GM19328 (cell line): Measurements from ENCODE around the gene THRB.

ENCODE experiments used
- ATAC-seq: cut with Tn5 transposase; IDR thresholded peaks from one replicate; pipeline ENCODE4 v1.9.1; 2021; ENCODE audit warnings: mild to moderate bottlenecking, moderate library complexity; ENCODE audit not compliant: unreplicated experiment

Gene THRB

DNA sequence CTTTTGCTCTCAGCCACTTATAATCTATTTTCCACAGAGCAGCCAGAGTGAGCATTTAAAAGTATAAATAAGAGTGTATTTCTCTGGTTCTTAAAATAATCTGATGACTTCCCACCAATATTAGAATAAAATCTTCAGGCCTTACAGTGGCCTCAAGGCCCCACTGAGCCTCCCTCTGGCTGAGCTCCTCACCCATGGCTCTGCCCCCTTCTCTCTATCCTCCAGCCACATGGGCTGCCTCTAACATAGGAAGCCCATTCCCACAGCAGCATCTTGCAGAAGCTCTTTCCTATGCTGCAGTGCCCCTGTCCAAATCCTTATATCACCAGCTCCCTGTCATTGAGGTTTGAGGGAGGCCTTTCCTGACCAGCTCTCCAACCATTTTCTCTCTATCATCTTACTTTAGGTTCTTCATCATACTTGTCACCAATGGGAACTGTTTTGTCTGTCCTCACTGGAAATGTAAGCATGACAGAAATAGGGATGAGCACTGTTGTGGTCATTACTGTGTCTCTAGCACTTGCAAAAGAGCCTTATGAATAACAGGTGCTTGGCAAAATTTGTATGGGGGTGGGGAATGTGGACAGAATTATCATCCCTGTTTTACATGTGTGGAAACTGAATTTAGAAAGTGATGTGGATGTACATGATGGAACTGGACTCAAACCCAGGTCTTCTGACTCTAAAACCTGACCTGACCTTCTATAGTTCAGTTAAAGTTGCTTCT is 299.0 kb downstream of the THRB start:
- no peak for ATAC-seq

GRCh38 chr3:24192469-24193056 is 302.1 kb downstream of the THRB start:
- ATAC-seq = no peak

DNA sequence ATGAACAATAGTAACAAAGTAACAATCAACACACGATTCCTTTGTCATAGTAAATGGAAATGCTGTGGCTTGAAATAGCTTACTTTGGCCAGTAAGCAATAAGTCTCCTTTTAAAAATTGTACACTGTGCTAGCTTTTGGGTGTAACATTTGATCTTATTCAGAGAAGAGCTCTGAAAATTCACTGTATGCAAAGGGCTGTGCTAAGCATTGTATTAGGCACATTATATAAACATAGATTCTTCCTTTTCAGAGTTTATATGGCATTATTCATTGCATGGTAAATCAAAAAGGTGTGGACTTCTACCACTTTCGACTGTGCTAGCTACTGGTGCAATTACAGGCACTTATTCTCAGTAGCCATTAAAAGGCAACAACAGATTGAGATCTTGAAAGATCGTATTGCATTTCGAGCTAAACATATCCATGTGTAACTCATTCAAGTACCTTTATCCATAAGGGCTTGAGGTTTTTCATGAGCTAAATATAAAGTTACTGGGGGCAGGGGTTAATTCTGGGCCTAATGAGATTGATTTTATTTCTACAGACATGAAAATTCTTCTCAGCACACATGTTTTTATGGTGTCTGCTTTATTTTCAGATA is 302.7 kb downstream of the THRB start:
- no peak for ATAC-seq

DNA sequence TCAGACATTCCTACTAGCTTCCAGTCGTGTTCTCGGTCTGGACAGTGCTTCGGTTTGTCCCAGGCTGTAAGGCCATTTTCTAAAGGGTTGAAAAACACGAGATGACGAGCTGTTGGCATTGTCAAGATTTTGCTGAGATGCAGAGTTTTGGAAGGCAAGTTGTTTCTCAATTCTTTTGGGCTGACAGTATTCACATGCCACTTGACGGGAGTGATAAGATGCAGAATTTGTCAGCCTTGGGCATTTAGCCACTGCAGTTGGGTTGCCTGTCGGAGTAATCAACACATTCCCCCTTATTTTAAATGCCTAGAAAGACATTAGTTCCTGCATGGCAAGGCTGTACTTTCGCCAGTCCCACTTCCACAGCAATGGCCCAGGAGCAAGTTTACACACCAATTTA is 304.4 kb downstream of the THRB start:
- ATAC-seq = no peak

- ATAC-seq = no peak
Observed at GRCh38 chr3:24185738-24186384, 308.8 kb downstream of the THRB start.

GRCh38 chr3:24184528-24185176 is 310.0 kb downstream of the THRB start:
- ATAC-seq = no peak

DNA sequence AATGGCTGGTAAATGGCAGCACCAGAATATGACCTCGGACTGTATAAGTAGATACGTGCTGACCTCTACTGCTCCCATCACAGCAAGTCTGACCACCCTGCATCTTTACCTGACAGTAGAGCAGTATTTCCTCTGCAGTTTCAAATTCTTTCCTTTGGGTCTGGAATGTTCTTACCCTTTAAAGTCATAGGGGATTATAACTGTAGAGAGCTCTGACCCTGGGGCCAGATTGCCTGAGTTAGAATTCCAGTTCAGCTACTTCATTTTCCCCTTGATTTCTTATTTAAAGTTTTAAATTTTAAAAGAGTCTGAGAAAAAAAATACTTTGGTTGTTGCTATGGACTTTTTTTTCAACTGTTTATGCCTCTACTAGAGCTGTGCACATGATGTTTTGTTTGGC is 311.9 kb downstream of the THRB start:
- ATAC-seq = no peak

- no peak for ATAC-seq
Observed at GRCh38 chr3:24181256-24181655, 313.4 kb downstream of the THRB start.

GRCh38 chr3:24180616-24181015 is 314.0 kb downstream of the THRB start:
- no peak for ATAC-seq

GRCh38 chr3:24177201-24177600 is 317.4 kb downstream of the THRB start:
- ATAC-seq = no peak

DNA sequence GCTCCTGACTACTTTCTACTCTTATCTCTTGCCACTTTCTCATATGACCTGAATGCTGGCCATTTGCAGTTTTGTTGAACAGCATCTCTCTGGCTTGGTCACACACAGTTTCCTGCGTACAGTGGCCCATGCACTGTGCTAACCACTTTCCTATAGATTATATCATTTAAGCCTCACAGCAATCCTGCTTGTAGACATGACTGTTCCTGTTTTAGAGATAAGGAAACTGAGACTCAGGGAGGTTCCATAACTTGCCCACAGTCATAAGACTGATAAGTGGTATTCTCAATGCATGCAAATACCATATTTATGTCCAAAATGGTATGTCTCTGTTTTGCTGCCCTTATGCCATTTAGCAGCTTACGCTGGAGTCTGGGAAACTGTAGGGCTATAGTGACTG is 320.0 kb downstream of the THRB start:
- no peak for ATAC-seq

DNA sequence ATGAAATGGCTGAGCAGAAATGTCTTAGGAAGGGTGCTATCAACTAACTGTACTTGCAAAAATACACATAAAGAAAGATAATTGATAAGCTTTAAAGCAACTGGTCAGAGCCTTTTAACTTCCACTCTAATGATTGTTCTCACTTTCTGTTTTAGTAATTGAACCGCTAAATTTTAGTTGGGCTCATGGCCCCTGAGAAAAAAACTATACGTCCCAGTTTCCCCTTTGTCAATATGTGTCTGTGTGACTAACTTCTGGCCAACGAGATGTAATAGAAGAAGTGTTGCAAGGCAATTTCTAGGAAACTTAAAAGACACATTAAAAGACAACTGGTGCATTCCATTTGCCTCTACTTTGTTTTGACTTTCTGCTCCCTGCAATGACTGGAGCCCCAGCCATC is 325.7 kb downstream of the THRB start:
- no peak for ATAC-seq

DNA sequence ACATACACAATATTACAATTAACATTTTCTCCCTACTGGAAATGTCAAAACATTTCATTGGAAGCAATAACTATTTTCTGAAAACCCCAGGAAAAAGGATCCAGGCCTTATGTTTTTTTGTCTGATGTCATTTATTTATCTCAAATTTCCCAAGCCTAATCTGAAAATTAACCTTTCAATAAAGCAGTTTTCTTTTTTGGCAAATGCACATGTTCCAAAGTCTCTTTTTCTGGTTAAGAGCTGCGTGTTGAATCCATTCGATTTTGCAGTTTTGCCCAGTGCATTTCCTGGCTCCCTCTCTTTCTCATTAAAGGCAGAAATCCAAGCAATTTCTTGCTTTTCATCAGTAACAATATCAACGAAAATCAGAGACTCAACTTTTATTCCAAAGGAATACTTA is 327.2 kb downstream of the THRB start:
- no peak for ATAC-seq

- no peak for ATAC-seq
Observed at GRCh38 chr3:24166515-24166914, 328.1 kb downstream of the THRB start.

GRCh38 chr3:24165603-24165982 is 329.1 kb downstream of the THRB start:
- no peak for ATAC-seq

GRCh38 chr3:24164967-24165602 is 329.6 kb downstream of the THRB start:
- ATAC-seq = no peak

- no peak for ATAC-seq
Observed at GRCh38 chr3:24162929-24163328, 331.7 kb downstream of the THRB start.

- no peak for ATAC-seq
Observed at GRCh38 chr3:24161841-24162240, 332.8 kb downstream of the THRB start.

GRCh38 chr3:24160424-24161095 is 334.1 kb downstream of the THRB start:
- no peak for ATAC-seq

- no peak for ATAC-seq
Observed at GRCh38 chr3:24158761-24159454, 335.7 kb downstream of the THRB start.
